H1 (cell line): ENCODE measurements around the gene RTP2. TPM values are rescaled to one million over a fixed set of nuclear protein-coding genes. Genes with fewer than 3 reads are reported as not detected.

Source experiments
- CTCF ChIA-PET: fragments of 300-600 bp; sonication (Branson Sonifier 250); formaldehyde crosslinking; loops from one replicate; lab custom pipeline; 2021; ENCODE audit not compliant: partially characterized antibody; lab: Charles Lee
- POLR2A ChIA-PET: fragments of 300-600 bp; sonication (Branson Sonifier 250); formaldehyde crosslinking; loops from one replicate; lab custom pipeline; 2021; ENCODE audit warnings: inconsistent platforms; ENCODE audit not compliant: partially characterized antibody; lab: Charles Lee
- DNase-seq, 2 experiments: peaks; one replicate each; pipeline versions ENCODE4 v3.0.0 to v3.0.0-alpha.2; 2010 to 2022; ENCODE audit warnings: low spot score in 2 of 2, low read depth in 1 of 2, mixed read lengths in 1 of 2
- FAIRE-seq: peaks from 2 replicates; lab custom pipeline; 2011; peaks lifted over from hg19 to GRCh38; lab: Jason Lieb, UNC
- H2AFZ ChIP-seq: 2 replicates; pipeline ENCODE4 v1.8.1; 2012; ENCODE audit warnings: low read length, inconsistent platforms
- H2AK5ac ChIP-seq: 2 replicates; pipeline ENCODE4 v1.6.1; 2013; ENCODE audit warnings: low read depth, low read length
- H2BK120ac ChIP-seq: replicated peaks from 2 replicates; pipeline ENCODE3; 2013; ENCODE audit warnings: low read depth, low read length, inconsistent platforms
- H2BK12ac ChIP-seq: 2 replicates; pipeline ENCODE4 v1.6.1; 2013; ENCODE audit warnings: low read depth, low read length
- H2BK15ac ChIP-seq: 2 replicates; pipeline ENCODE4 v1.6.1; 2013; ENCODE audit warnings: low read length
- H2BK20ac ChIP-seq: 2 replicates; pipeline ENCODE4 v1.6.1; 2013; ENCODE audit warnings: low read length
- H2BK5ac ChIP-seq: 2 replicates; pipeline ENCODE4 v1.6.1; 2013; ENCODE audit warnings: low read depth, low read length
- H3K14ac ChIP-seq: 2 replicates; pipeline ENCODE4 v1.6.1; 2013; ENCODE audit warnings: inconsistent platforms; ENCODE audit not compliant: insufficient read length
- H3K18ac ChIP-seq: 2 replicates; pipeline ENCODE4 v1.6.1; 2013; ENCODE audit warnings: low read length; ENCODE audit errors: extremely low read depth
- H3K23ac ChIP-seq: 2 replicates; pipeline ENCODE4 v1.6.1; 2013; ENCODE audit warnings: inconsistent platforms; ENCODE audit not compliant: insufficient read length
- H3K23me2 ChIP-seq: 2 replicates; pipeline ENCODE4 v1.6.1; 2013; ENCODE audit warnings: low read depth, low read length
- H3K27ac ChIP-seq: 2 replicates; pipeline ENCODE4 v1.6.1; 2011; ENCODE audit warnings: low read depth, low read length, inconsistent platforms
- H3K27me3 ChIP-seq, 4 experiments: replicated peaks in 1 of 4; 1 replicate in 1 of 4; 2 replicates in 3 of 4; pipeline versions ENCODE4 v1.6.1 to v1.8.1; 2011 to 2013; ENCODE audit warnings: low read length in 3 of 4, mild to moderate bottlenecking in 3 of 4, inconsistent platforms in 2 of 4, mixed read lengths in 2 of 4, moderate library complexity in 1 of 4; ENCODE audit not compliant: control insufficient read depth in 3 of 4, insufficient read depth in 3 of 4; ENCODE audit errors: extremely low read depth in 1 of 4
- H3K36me3 ChIP-seq, 4 experiments: 2 replicates each; pipeline versions ENCODE4 v1.6.1 to v1.8.1; 2011 to 2013; ENCODE audit warnings: mild to moderate bottlenecking in 4 of 4, low read length in 3 of 4, moderate library complexity in 2 of 4, control low read depth in 1 of 4, inconsistent platforms in 1 of 4; ENCODE audit not compliant: insufficient read depth in 4 of 4, control insufficient read depth in 2 of 4
- H3K4ac ChIP-seq: replicated peaks from 2 replicates; pipeline ENCODE3; 2013; ENCODE audit warnings: low read length, low read depth, mixed read lengths, inconsistent platforms; ENCODE audit not compliant: insufficient read length
- H3K4me1 ChIP-seq, 4 experiments: replicated peaks in 1 of 4; 1 replicate in 1 of 4; 2 replicates in 3 of 4; pipeline versions ENCODE4 v1.6.1 to v1.8.1; 2011 to 2013; ENCODE audit warnings: low read length in 3 of 4, inconsistent platforms in 2 of 4, mixed read lengths in 1 of 4; ENCODE audit not compliant: insufficient read depth in 4 of 4, control insufficient read depth in 3 of 4
- H3K4me2 ChIP-seq, 2 experiments: 2 replicates each; pipeline versions ENCODE4 v1.6.1 to v1.8.1; 2011 to 2013; ENCODE audit warnings: low read depth in 2 of 2, low read length in 2 of 2, control low read depth in 1 of 2, inconsistent platforms in 1 of 2, mild to moderate bottlenecking in 1 of 2; ENCODE audit not compliant: insufficient read depth in 1 of 2
- H3K4me3 ChIP-seq, 4 experiments: fragments of 200-600, 300-600 bp in 1 of 4; sonication (generic), shearing (Covaris generic), sonication (Bioruptor Twin) in 1 of 4; 2 replicates each; pipeline versions ENCODE4 v1.5.1 to v1.8.1; 2011 to 2016; ENCODE audit warnings: low read length in 4 of 4, low read depth in 3 of 4, control low read depth in 2 of 4, inconsistent platforms in 2 of 4, mild to moderate bottlenecking in 2 of 4, mixed read lengths in 1 of 4, moderate library complexity in 1 of 4; ENCODE audit not compliant: insufficient read depth in 2 of 4; ENCODE audit errors: extremely low read depth in 1 of 4
- H3K56ac ChIP-seq: replicated peaks from 2 replicates; pipeline ENCODE3; 2013; ENCODE audit warnings: low read depth, mild to moderate bottlenecking, mixed read lengths, low read length, inconsistent platforms; ENCODE audit not compliant: insufficient read length
- H3K79me1 ChIP-seq: 2 replicates; pipeline ENCODE4 v1.6.1; 2013; ENCODE audit warnings: low read depth, low read length, control low read depth
- H3K79me2 ChIP-seq, 2 experiments: 2 replicates each; pipeline versions ENCODE4 v1.6.1 to v1.8.1; 2012 to 2013; ENCODE audit warnings: low read length in 2 of 2, mild to moderate bottlenecking in 2 of 2, inconsistent platforms in 1 of 2; ENCODE audit not compliant: insufficient read depth in 2 of 2, control insufficient read depth in 1 of 2
- H3K9ac ChIP-seq, 4 experiments: replicated peaks in 1 of 4; 1 replicate in 1 of 4; 2 replicates in 3 of 4; pipeline versions ENCODE4 v1.6.1 to v1.8.1; 2011 to 2013; ENCODE audit warnings: low read depth in 3 of 4, low read length in 3 of 4, control low read depth in 2 of 4, mild to moderate bottlenecking in 2 of 4, moderate library complexity in 2 of 4, inconsistent platforms in 1 of 4; ENCODE audit errors: extremely low read depth in 1 of 4
- H3K9me3 ChIP-seq, 2 experiments: 2 replicates each; pipeline versions ENCODE4 v1.6.1 to v1.8.1; 2012 to 2013; ENCODE audit warnings: mild to moderate bottlenecking in 2 of 2, moderate library complexity in 2 of 2, control low read depth in 1 of 2, inconsistent platforms in 1 of 2, low read depth in 1 of 2, low read length in 1 of 2, mixed read lengths in 1 of 2; ENCODE audit not compliant: insufficient read depth in 2 of 2
- H4K20me1 ChIP-seq, 2 experiments: replicated peaks in 1 of 2; 2 replicates each; pipeline versions ENCODE3 to v1.8.1; 2011 to 2013; ENCODE audit warnings: inconsistent platforms in 2 of 2, low read length in 2 of 2, mild to moderate bottlenecking in 1 of 2; ENCODE audit not compliant: insufficient read depth in 2 of 2, control insufficient read depth in 1 of 2
- H4K5ac ChIP-seq: 2 replicates; pipeline ENCODE4 v1.6.1; 2013; ENCODE audit warnings: low read length, low read depth, mixed read lengths, inconsistent platforms; ENCODE audit not compliant: insufficient read length
- H4K8ac ChIP-seq: 2 replicates; pipeline ENCODE4 v1.8.0; 2013; ENCODE audit warnings: mild to moderate bottlenecking, moderate library complexity, low read length, inconsistent platforms; ENCODE audit not compliant: insufficient read depth; ENCODE audit errors: extremely low read depth
- H4K91ac ChIP-seq: replicated peaks from 2 replicates; pipeline ENCODE3; 2013; ENCODE audit warnings: low read length, mixed read lengths, inconsistent platforms; ENCODE audit not compliant: insufficient read length
- CBX8 ChIP-seq: fragments of 300-800, 300-1000 bp; sonication (generic); IDR thresholded peaks from 2 replicates; pipeline ENCODE4 v1.7.1; 2016; ENCODE audit warnings: low read depth, low read length, borderline replicate concordance
- CHD1 ChIP-seq: IDR thresholded peaks from 2 replicates; pipeline ENCODE4 v1.6.1; 2012; ENCODE audit warnings: low read depth, low read length, improper control_type of control experiment
- CTBP2 ChIP-seq: IDR thresholded peaks from 2 replicates; pipeline ENCODE4 v1.7.0; 2011; ENCODE audit warnings: borderline replicate concordance, mild to moderate bottlenecking, moderate library complexity, mixed read lengths, low read length; ENCODE audit not compliant: insufficient read depth, insufficient read length
- E2F6 ChIP-seq: IDR thresholded peaks from 2 replicates; pipeline ENCODE4 v1.6.1; 2012; ENCODE audit warnings: inconsistent platforms
- GTF2F1 ChIP-seq: IDR thresholded peaks from 2 replicates; pipeline ENCODE4 v1.6.1; 2012; ENCODE audit warnings: low read depth, low read length, improper control_type of control experiment, borderline replicate concordance
- POLR2A ChIP-seq, 2 experiments: IDR thresholded peaks; 1 replicate in 1 of 2; 2 replicates in 1 of 2; pipeline ENCODE4 v1.6.1; 2011; ENCODE audit warnings: low read depth in 2 of 2, low read length in 2 of 2, mild to moderate bottlenecking in 2 of 2; ENCODE audit errors: control extremely low read depth in 1 of 2
- SIN3A ChIP-seq, 2 experiments: IDR thresholded peaks in 1 of 2; conservative IDR thresholded peaks in 1 of 2; 2 replicates each; pipeline ENCODE4 v1.6.1; 2011 to 2012; ENCODE audit warnings: low read length in 2 of 2, improper control_type of control experiment in 1 of 2, low read depth in 1 of 2, mild to moderate bottlenecking in 1 of 2
- TAF1 ChIP-seq: IDR thresholded peaks from 2 replicates; pipeline ENCODE4 v1.6.1; 2011; ENCODE audit warnings: mild to moderate bottlenecking, low read depth, low read length
- TCF12 ChIP-seq: IDR thresholded peaks from 2 replicates; pipeline ENCODE4 v1.6.1; 2011; ENCODE audit warnings: low read depth, mild to moderate bottlenecking, low read length
- TEAD4 ChIP-seq: IDR thresholded peaks from 2 replicates; pipeline ENCODE4 v1.6.1; 2012; ENCODE audit warnings: low read depth, low read length, inconsistent platforms, mixed read lengths
- WGBS, 2 experiments: shearing (Covaris generic) in 1 of 2; methylation state at CpG; one replicate each; pipeline versions ENCODE4 v1.1.6 to v1.1.7; 2013 to 2015; ENCODE audit warnings: low lambda C conversion rate in 2 of 2, mixed read lengths in 2 of 2, inconsistent platforms in 1 of 2, low coverage in 1 of 2, missing lambda C conversion rate in 1 of 2; ENCODE audit not compliant: insufficient replicate concordance in 2 of 2, insufficient coverage in 1 of 2, insufficient read length in 1 of 2; ENCODE audit errors: extremely low coverage in 1 of 2, missing lambda C conversion rate in 1 of 2; 5-methylcytosine and 5-hydroxymethylcytosine counted together
- polyA plus RNA-seq, 7 experiments: library from polyadenylated mRNA; depleted of rRNA in 3 of 7; stranded (reverse) in 5 of 7; unstranded in 2 of 7; fragments of >200 nt in 5 of 7; fragments of 200-250 nt in 2 of 7; gene quantifications; 1 replicate in 5 of 7; 2 replicates in 1 of 7; 4 replicates in 1 of 7; pipeline versions ENCODE4 v1.2.1 to v1.2.3, GENCODE V29; 2011 to 2013; ENCODE audit warnings: missing spikeins in 2 of 7, mixed read lengths in 2 of 7
- total RNA-seq: library from RNA; stranded (reverse); fragmentation: NEBNext Ultra II Directional; extraction: Animal tissue kit (Norgen Biotek cat#: 25700); gene quantifications from 2 replicates; pipeline ENCODE4 v1.2.1, GENCODE V29; 2021
- TF ChIP-seq, protein P1 (sequence below): IDR thresholded peaks from 2 replicates; pipeline ENCODE4 v1.6.1; 2011; ENCODE audit warnings: low read depth, mild to moderate bottlenecking, low read length; ENCODE audit not compliant: insufficient read depth

The RTP2 gene
- total and polyA plus RNA-seq, 2 of the 8 experiments (the other 6 are each of a cell fraction or from before 2014, with no cell fraction given) = not detected

DNA sequence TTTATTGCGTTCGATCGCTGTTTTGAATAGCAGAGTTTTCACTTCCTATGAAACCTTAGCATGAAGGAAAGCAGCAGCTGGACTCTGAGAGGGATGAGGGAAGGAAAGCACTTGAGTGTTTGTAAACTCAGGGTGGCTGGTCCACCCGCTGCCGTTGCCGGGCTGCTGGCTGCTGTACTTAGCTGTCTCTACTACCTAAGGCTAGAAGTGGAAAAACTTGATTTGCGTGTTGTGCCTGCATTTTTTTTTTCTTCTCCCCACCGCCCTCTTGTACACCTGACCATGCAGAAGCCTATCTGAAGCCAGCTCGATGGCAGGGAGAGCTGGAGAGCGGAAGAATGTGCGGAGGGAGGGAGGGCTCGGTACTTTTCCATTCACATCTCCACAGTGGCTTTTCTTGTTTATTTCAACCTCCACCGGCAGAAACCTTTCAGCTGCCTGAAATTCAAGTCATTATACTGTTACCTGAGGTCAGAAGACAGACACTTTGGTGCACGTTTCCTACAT is 47.7 kb upstream of the RTP2 start:
- Histone ChIP-seq H3K14ac (no peak overlapping the region), H4K91ac (peak overlapping the region; percentile 58), H3K27me3 (no peaks in the 10 kb centered on the region; a peak in 1 of 7 replicates), H4K8ac (no peak overlapping the region; the same call in 1 of the 2 replicates), H3K23ac (no peak overlapping the region), H3K9ac (peak overlapping the region in 2 of 4 experiments; percentile 20 to 31; a peak in 4 of 7 replicates), H2AK5ac (no peak overlapping the region; the same call in 1 of the 2 replicates), H2BK20ac (peak overlapping the region; percentile 94; the same call in 1 of the 2 replicates), H3K4me1 (peaks cover 5 to 22% (median 16%) of the 10 kb centered on the region in 4 experiments; a peak in 5 of 7 replicates), H3K18ac (no peak overlapping the region; the same call in 1 of the 2 replicates), H3K9me3 (no peaks in the 10 kb centered on the region), H2BK15ac (0 out of 2 replicates have a peak overlapping the region, but pooled peaks have one; percentile 92), H3K79me1 (no peaks in the 10 kb centered on the region), H2BK5ac (peak overlapping the region; percentile 85), H3K27ac (peak overlapping the region; percentile 54; the same call in 1 of the 2 replicates), H3K4me3 (peak overlapping the region; percentile 5 to 49 (median 14); a peak in 5 of 8 replicates), H4K5ac (peak overlapping the region; percentile 64), H3K4ac (no peak overlapping the region), H2AFZ (peak overlapping the region; percentile 89), H3K23me2 (peaks cover 3% of the 10 kb centered on the region), H4K20me1 (no peaks in the 10 kb centered on the region), H3K4me2 (peak overlapping the region; percentile 68 to 80), H2BK120ac (no peak overlapping the region), H3K79me2 (no peaks in the 10 kb centered on the region), H3K56ac (peak overlapping the region; percentile 22), H2BK12ac (peak overlapping the region; percentile 96), H3K36me3 (no peaks in the 10 kb centered on the region)
- DNase-seq (peak in 1 of 2 experiments; percentile 65), FAIRE-seq (peak; percentile 84)
- 11% methylated on average over 14 of the region's 14 CpGs; no CpG with 5 or more reads in 1 of the 2 experiments for WGBS, 2 experiments
- CTCF ChIA-PET = interaction anchor here (0.7 to 1.9 kb wide), 20 partner anchors 9 to 1205 kb away, joined by 3 to 19 read pairs (median 4); no protein-coding TSS in a partner anchor
- POLR2A ChIA-PET = interaction anchor here (0.6 to 2.1 kb wide), 8 partner anchors 9 to 405 kb away, joined by 3 to 13 read pairs (median 4); no protein-coding TSS in a partner anchor
- TF ChIP-seq, protein P1, sequence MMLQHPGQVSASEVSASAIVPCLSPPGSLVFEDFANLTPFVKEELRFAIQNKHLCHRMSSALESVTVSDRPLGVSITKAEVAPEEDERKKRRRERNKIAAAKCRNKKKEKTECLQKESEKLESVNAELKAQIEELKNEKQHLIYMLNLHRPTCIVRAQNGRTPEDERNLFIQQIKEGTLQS = no peak
- TF ChIP-seq TAF1 (peak; percentile 52), E2F6 (no peak), TEAD4 (peak; percentile 64), CTBP2 (no peak), GTF2F1 (no peak), CHD1 (no peak), POLR2A (IDR thresholded peaks at IDR 0.05; ENCODE audit: control extremely low read depth in 1 of 2, low read depth in 2 of 2, low read length in 2 of 2) (peak in 1 of 2 experiments; percentile 66; a peak in 1 of 3 replicates), TCF12 (no peak), CBX8 (no peak), SIN3A (conservative IDR thresholded peaks at IDR 0.05 in 1 of 2, IDR thresholded peaks at IDR 0.05 in 1 of 2; ENCODE audit: low read depth in 1 of 2, low read length in 2 of 2) (0 out of 4 replicates have a peak, but pooled peaks have one; percentile 19 to 29)
